ENCODE data around the gene DCAF12. TPM values are rescaled to one million over a fixed set of nuclear protein-coding genes. Genes with fewer than 3 reads are reported as not detected.

Gene DCAF12
- total and polyA plus RNA-seq, 2 of the 4 experiments (the other 2 are of a cell fraction), result 7.2 to 17.1 TPM

DNA sequence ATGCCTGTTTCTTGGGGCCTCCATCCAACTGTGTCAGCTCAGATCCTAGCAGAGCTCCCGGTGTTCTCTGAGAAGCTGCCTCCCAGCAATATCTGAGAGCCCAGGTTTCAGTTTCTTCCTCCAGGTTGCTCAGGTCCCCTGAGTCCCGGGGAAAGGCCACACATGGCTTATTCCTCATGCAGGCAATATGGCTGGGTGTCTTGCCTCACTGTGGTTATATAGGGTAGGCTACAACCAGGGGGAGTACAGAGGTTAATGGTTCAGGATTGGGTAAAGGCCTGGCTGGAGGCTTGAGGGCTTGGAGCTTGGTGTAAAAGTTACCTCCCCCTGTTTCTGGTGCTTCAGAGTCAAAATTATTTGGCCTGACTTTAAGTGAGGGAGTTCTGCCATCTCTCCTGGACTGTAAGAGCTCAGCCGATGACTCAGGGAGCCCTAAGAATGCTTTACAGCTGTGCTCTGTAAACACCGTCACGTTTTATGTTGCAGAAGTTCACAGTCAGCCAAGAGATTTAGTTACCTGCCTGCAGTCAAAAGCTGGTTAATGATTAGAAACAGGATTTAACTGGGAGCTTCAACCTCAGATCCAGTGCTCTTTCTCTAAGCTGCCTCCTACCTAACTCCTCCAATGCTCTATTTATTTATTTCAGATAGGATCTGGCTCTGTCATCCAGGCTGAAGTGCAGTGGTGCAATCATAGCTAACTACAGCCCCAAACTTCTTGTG is 53.5 kb downstream of the DCAF12 start:
- Histone ChIP-seq H3K4me3 (ENCODE audit: insufficient read depth, low read depth, low read length) (no peak overlapping the region), H2BK15ac (ENCODE audit: low read depth, low read length) (peak overlapping the region; percentile 92), H3K56ac (ENCODE audit: extremely low read depth, insufficient read depth, low read length) (peak overlapping the region; percentile 62; the same call in 1 of the 2 replicates), H3K4me1 (ENCODE audit: control insufficient read depth, insufficient read depth, low read length) (peaks cover 14% of the 10 kb centered on the region), H3K79me1 (ENCODE audit: low read depth in 1 of 2, low read length in 2 of 2) (no peaks in the 10 kb centered on the region; a peak in 1 of 4 replicates), H2AK5ac (ENCODE audit: low read depth, low read length) (peak overlapping the region; percentile 81), H2BK20ac (ENCODE audit: low read depth, low read length) (peak overlapping the region; percentile 95), H3K9me3 (ENCODE audit: control insufficient read depth, insufficient read depth, low read length) (no peaks in the 10 kb centered on the region), H4K20me1 (ENCODE audit: insufficient read depth, low read length) (peaks cover 4% of the 10 kb centered on the region; the same call in 1 of the 2 replicates), H2BK5ac (ENCODE audit: low read depth, low read length, poor library complexity, severe bottlenecking) (peak overlapping the region; percentile 53), H3K9me1 (ENCODE audit: insufficient read depth, low read length) (peaks cover 10% of the 10 kb centered on the region), H2AK9ac (replicated peaks; ENCODE audit: low read depth, low read length, poor library complexity) (peak overlapping the region; percentile 62), H2BK120ac (ENCODE audit: low read depth, low read length) (peak overlapping the region; percentile 95), H2AFZ (replicated peaks; ENCODE audit: low read length, poor library complexity) (peak overlapping the region; percentile 84), H4K5ac (ENCODE audit: low read depth, low read length) (peak overlapping the region; percentile 80), H3K18ac (ENCODE audit: low read depth, low read length) (peak overlapping the region; percentile 80), H3K27me3 (ENCODE audit: control insufficient read depth, insufficient read depth, low read length) (no peaks in the 10 kb centered on the region), H3K4ac (ENCODE audit: low read depth, low read length) (peak overlapping the region; percentile 95), H3K27ac (ENCODE audit: insufficient read depth, low read length) (peak overlapping the region; percentile 87), H4K91ac (ENCODE audit: insufficient read depth, low read depth, low read length) (peak overlapping the region; percentile 94), H3K14ac (replicated peaks; ENCODE audit: low read depth, low read length) (peak overlapping the region; percentile 94), H3K23ac (ENCODE audit: low read depth, low read length) (peak overlapping the region; percentile 97), H3K36me3 (ENCODE audit: control insufficient read depth, insufficient read depth, low read length) (no peaks in the 10 kb centered on the region), H4K8ac (ENCODE audit: low read depth in 2 of 2, low read length in 2 of 2) (peak overlapping the region; percentile 83 to 90; a peak in 3 of 4 replicates), H3K9ac (ENCODE audit: low read depth, low read length) (peak overlapping the region; percentile 22; the same call in 1 of the 2 replicates), H3K4me2 (ENCODE audit: low read depth, low read length) (peak overlapping the region; percentile 18)
- ChIA-PET POLR2A (ENCODE audit: unreplicated experiment) (interaction anchor here (0.6 to 1.5 kb wide), 2 partner anchors 24 to 55 kb away, joined by 6 to 12 read pairs; partner anchors contain the start of gene UBAP2), CTCF (interaction anchor here (0.9 to 2.9 kb wide), 7 partner anchors 11 to 260 kb away, joined by 3 to 16 read pairs (median 7); no protein-coding TSS in a partner anchor)
- DNase-seq (peak; percentile 96), ATAC-seq (ENCODE audit: low read depth) (peak; percentile 88)
- BruUV-seq (replicated peaks), result no TSS peak
- peak; percentile 30; the same call in 1 of the 2 replicates for TF ChIP-seq NFE2L2 (IDR thresholded peaks at IDR 0.05; ENCODE audit: low read depth, low read length)
- peak; percentile 100 for TF ChIP-seq BHLHE40 (IDR thresholded peaks at IDR 0.05; ENCODE audit: low read depth, low read length)
- TF ChIP-seq CEBPB (IDR thresholded peaks at IDR 0.05; ENCODE audit: low read depth, low read length), result peak; percentile 2; the same call in 1 of the 2 replicates
- peak; percentile 90 for TF ChIP-seq FOS (IDR thresholded peaks at IDR 0.05; ENCODE audit: low read depth, low read length)
- 0 out of 2 replicates have a peak, but pooled peaks have one; percentile 49 for TF ChIP-seq MXI1 (IDR thresholded peaks at IDR 0.05; ENCODE audit: borderline replicate concordance, low read depth, low read length)
- no peak for TF ChIP-seq RFX5 (IDR thresholded peaks at IDR 0.05; ENCODE audit: low read depth, low read length)
- TF ChIP-seq POLR2A (IDR thresholded peaks at IDR 0.05; ENCODE audit: low read depth, low read length), result no peak
- no peak for TF ChIP-seq CHD1 (IDR thresholded peaks at IDR 0.05; ENCODE audit: low read depth, low read length)
- TF ChIP-seq, protein P1, sequence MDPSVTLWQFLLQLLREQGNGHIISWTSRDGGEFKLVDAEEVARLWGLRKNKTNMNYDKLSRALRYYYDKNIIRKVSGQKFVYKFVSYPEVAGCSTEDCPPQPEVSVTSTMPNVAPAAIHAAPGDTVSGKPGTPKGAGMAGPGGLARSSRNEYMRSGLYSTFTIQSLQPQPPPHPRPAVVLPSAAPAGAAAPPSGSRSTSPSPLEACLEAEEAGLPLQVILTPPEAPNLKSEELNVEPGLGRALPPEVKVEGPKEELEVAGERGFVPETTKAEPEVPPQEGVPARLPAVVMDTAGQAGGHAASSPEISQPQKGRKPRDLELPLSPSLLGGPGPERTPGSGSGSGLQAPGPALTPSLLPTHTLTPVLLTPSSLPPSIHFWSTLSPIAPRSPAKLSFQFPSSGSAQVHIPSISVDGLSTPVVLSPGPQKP (IDR thresholded peaks at IDR 0.05; ENCODE audit: borderline replicate concordance, low read depth, low read length), result no peak
- TF ChIP-seq, protein P2, sequence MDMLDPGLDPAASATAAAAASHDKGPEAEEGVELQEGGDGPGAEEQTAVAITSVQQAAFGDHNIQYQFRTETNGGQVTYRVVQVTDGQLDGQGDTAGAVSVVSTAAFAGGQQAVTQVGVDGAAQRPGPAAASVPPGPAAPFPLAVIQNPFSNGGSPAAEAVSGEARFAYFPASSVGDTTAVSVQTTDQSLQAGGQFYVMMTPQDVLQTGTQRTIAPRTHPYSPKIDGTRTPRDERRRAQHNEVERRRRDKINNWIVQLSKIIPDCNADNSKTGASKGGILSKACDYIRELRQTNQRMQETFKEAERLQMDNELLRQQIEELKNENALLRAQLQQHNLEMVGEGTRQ (IDR thresholded peaks at IDR 0.05; ENCODE audit: low read depth, low read length), result no peak
- peak; percentile 77 for TF ChIP-seq RCOR1 (IDR thresholded peaks at IDR 0.05; ENCODE audit: insufficient replicate concordance, low read length)
- dilution Hi-C loops (cut with HindIII; ENCODE audit: low sequenced_read_pairs, unreplicated experiment), result no loop called here
- intact Hi-C loops (cut with micrococcal nuclease), result loop anchor here (5.0 kb wide), 1 partner anchor 131 kb away; no protein-coding TSS in a partner anchor
- in situ Hi-C loops (cut with MboI; ENCODE audit: low sequenced_read_pairs), result no loop called here
- 33% methylated on average over 2 of the region's 5 CpGs; no CpG with 5 or more reads in 1 of the 2 experiments for WGBS, 2 experiments (ENCODE audit: extremely low coverage in 2 of 2, insufficient read length in 1 of 2)
